Suprapubic skin (tissue), 4 donors: ENCODE data around the gene TANGO2. TPM values are rescaled to one million over a fixed set of nuclear protein-coding genes. Genes with fewer than 3 reads are reported as not detected.

Experiments
- DNase-seq, 2 donors: peaks; one replicate each; pipeline ENCODE4 v3.0.0-alpha.2; 2019; ENCODE audit warnings: low spot score in 2 of 2
- H3K27ac ChIP-seq: fragments of 200-600 bp; sonication (generic); one replicate; pipeline ENCODE4 v1.5.1; 2019
- H3K27me3 ChIP-seq: fragments of 200-600 bp; sonication (generic); one replicate; pipeline ENCODE4 v1.5.1; 2019
- H3K36me3 ChIP-seq: fragments of 200-600 bp; sonication (generic); one replicate; pipeline ENCODE4 v1.5.1; 2019
- H3K4me1 ChIP-seq: fragments of 200-600 bp; sonication (generic); one replicate; pipeline ENCODE4 v1.5.1; 2019
- H3K4me3 ChIP-seq: fragments of 200-600 bp; sonication (generic); one replicate; pipeline ENCODE4 v1.5.1; 2019; ENCODE audit warnings: mild to moderate bottlenecking
- H3K9me3 ChIP-seq: fragments of 200-600 bp; sonication (generic); one replicate; pipeline ENCODE4 v1.5.1; 2019
- EP300 ChIP-seq: sonication (generic); formaldehyde crosslinking; IDR thresholded peaks from one replicate; pipeline ENCODE4 v1.6.1; 2017; ENCODE audit warnings: antibody characterized with exemption
- POLR2A ChIP-seq, 2 donors: fragments of 450-650 bp; IDR thresholded peaks; one replicate each; pipeline ENCODE4 v1.6.1; 2017; ENCODE audit warnings: antibody characterized with exemption in 2 of 2, mild to moderate bottlenecking in 2 of 2, moderate library complexity in 2 of 2
- POLR2AphosphoS5 ChIP-seq, 3 donors: sonication (generic); formaldehyde crosslinking; IDR thresholded peaks; one replicate each; pipeline ENCODE4 v1.6.1; 2017; ENCODE audit warnings: antibody characterized with exemption in 3 of 3
- WGBS: methylation state at CpG from one replicate; pipeline ENCODE4 v1.1.5; 2018; 5-methylcytosine and 5-hydroxymethylcytosine counted together
- total RNA-seq, 4 donors: library from RNA; depleted of rRNA; stranded (reverse); fragments of >200 nt; gene quantifications; one replicate each; pipeline ENCODE4 v1.1.0, GENCODE V29; 2016
- TF ChIP-seq, protein P1 (sequence below), 2 donors: fragments of 200-600 bp in 1 of 2; fragments of 450-650 bp in 1 of 2; sonication (generic) in 1 of 2; IDR thresholded peaks; one replicate each; pipeline ENCODE4 v1.5.1; 2016 to 2019; ENCODE audit warnings: antibody characterized with exemption in 2 of 2, mild to moderate bottlenecking in 1 of 2, moderate library complexity in 1 of 2

The TANGO2 gene
- total RNA-seq, 4 donors from 2014 or later, result 23.1 to 31.9 (median 26.8) TPM

DNA sequence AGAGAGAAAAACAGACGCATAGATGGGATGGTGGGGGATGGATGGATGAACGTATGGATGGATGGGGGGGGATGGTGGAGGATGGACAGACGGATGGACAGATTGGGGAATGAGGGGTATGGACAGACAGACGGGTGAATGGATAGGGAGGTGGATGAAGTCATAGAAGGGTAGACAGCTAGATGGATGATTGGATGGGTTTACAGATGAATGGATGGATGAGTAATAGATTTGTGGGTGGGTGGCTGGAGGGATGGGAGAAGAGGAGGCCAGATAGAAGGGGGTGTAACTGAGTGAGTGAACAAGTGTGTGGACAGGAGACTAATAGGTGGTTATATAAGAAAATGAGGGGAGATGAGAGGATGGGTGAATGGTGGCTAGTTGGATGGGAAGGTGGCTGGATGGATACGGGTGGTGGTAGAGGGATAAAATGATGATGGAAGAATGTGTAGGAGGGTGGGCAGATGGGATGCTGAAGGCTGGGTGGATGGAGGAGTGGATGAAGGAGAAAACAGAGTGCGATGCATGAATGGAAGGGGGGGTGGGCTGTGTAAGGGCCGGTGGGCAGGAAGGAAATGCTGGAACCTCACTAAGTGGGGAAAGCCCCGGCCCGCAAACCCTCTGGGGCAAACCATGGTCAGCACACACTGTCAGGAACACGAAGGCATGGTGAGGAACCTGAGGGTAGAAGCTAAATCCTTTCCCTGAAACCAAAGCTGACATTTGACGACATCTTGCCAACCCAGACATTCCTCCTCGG lies 25.9 kb upstream of the TANGO2 start:
- Histone ChIP-seq H3K27me3 (no peaks in the 10 kb centered on the region), H3K4me3 (no peak overlapping the region), H3K9me3 (no peaks in the 10 kb centered on the region), H3K27ac (no peak overlapping the region), H3K4me1 (peaks cover 22% of the 10 kb centered on the region), H3K36me3 (no peaks in the 10 kb centered on the region)
- 84% methylated on average over 12 of the region's 12 CpGs for WGBS
- TF ChIP-seq POLR2A (IDR thresholded peaks at IDR 0.05) (no peak), EP300 (no peak), POLR2AphosphoS5 (IDR thresholded peaks at IDR 0.05) (no peak)
- TF ChIP-seq, protein P1, sequence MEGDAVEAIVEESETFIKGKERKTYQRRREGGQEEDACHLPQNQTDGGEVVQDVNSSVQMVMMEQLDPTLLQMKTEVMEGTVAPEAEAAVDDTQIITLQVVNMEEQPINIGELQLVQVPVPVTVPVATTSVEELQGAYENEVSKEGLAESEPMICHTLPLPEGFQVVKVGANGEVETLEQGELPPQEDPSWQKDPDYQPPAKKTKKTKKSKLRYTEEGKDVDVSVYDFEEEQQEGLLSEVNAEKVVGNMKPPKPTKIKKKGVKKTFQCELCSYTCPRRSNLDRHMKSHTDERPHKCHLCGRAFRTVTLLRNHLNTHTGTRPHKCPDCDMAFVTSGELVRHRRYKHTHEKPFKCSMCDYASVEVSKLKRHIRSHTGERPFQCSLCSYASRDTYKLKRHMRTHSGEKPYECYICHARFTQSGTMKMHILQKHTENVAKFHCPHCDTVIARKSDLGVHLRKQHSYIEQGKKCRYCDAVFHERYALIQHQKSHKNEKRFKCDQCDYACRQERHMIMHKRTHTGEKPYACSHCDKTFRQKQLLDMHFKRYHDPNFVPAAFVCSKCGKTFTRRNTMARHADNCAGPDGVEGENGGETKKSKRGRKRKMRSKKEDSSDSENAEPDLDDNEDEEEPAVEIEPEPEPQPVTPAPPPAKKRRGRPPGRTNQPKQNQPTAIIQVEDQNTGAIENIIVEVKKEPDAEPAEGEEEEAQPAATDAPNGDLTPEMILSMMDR (IDR thresholded peaks at IDR 0.05), result no peak
- no peak for DNase-seq

DNA sequence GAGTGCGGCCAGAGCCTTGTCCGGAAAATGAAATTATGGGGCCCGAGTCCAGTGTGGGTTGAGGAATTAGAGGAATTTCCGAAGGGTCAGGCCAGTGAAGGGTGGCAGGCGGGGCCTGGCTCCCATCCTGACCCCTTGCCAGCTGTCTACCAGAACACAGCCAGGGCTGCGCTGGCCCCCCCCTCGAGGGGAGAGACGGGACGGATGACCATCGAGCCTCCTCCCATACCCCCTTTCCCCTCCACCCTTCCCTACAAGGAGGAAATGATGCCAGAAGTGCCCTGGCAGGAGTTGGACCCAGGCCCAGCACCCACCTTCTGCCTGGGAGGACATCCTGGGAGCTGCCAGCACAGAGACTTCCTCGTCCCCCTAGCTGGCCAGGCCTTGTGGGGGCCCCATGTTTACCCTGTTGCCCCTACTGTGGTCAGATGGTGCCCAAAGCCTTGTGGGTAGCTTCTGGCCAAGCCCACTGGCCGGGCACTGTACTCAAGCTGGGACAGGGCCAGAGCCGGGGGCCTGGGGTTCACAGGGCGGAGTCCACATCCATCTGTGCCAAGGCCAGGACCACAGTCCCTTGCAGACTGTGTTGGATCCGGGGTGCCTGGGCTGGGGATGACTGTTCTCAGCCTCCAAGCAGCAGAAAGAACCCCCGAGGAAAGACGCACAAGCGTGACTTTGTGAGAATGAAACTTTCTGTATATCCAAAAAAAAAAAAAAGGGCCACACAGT lies 25.1 kb upstream of the TANGO2 start:
- 46% methylated on average over 8 of the region's 18 CpGs for WGBS
- H3K4me3 ChIP-seq, result no peak overlapping the region
- H3K9me3 ChIP-seq, result no peaks in the 10 kb centered on the region
- H3K27ac ChIP-seq, result peak overlapping the region; percentile 31
- no peaks in the 10 kb centered on the region for H3K27me3 ChIP-seq
- no peaks in the 10 kb centered on the region for H3K36me3 ChIP-seq
- no peak for DNase-seq
- no peak for TF ChIP-seq POLR2AphosphoS5 (IDR thresholded peaks at IDR 0.05)
- TF ChIP-seq EP300, result no peak
- TF ChIP-seq POLR2A (IDR thresholded peaks at IDR 0.05), result no peak
- TF ChIP-seq, protein P1 (IDR thresholded peaks at IDR 0.05), result no peak
- peaks cover 22% of the 10 kb centered on the region for H3K4me1 ChIP-seq

DNA sequence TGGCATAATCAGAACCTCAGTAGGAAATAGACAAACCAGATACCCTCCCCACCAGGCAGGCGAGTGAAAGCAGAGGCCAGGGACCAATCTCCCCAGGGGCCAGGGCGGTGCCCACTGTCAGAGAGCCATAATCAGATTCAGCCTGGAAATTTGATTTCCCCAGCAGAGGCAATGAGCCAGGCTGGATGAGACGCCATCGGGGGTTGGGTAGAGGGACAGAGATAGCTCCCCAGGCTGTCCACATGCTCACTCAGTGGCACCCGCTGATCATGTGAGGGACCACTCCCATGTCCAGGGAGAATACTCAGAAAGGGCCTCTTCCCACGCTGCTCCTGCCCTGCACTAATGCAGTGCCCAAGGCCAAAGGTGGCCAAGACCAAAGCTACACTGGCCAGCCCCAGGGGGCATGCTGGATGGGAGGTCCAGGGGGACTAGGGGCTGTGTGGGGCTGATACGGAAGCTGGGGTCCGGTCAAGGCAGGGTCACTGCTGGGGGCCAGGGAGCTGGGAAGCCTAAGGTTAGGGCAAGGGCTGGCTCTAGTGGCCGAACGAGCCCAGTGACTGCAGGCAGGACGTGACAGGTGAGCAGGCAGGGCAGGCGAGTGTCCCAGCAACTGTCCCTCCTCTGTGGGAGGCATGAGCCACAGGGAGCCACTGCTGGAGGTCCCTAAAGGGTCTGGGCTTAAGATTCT lies 24.1 kb upstream of the TANGO2 start:
- Histone ChIP-seq H3K4me1 (peaks cover 22% of the 10 kb centered on the region), H3K27ac (no peak overlapping the region), H3K4me3 (no peak overlapping the region), H3K36me3 (no peaks in the 10 kb centered on the region), H3K9me3 (no peaks in the 10 kb centered on the region), H3K27me3 (no peaks in the 10 kb centered on the region)
- 73% methylated on average over 6 of the region's 12 CpGs for WGBS
- DNase-seq, result peak in 1 of 2 donors; percentile 70
- TF ChIP-seq POLR2AphosphoS5 (IDR thresholded peaks at IDR 0.05), result no peak
- no peak for TF ChIP-seq POLR2A (IDR thresholded peaks at IDR 0.05)
- TF ChIP-seq, protein P1 (IDR thresholded peaks at IDR 0.05), result no peak
- no peak for TF ChIP-seq EP300

DNA sequence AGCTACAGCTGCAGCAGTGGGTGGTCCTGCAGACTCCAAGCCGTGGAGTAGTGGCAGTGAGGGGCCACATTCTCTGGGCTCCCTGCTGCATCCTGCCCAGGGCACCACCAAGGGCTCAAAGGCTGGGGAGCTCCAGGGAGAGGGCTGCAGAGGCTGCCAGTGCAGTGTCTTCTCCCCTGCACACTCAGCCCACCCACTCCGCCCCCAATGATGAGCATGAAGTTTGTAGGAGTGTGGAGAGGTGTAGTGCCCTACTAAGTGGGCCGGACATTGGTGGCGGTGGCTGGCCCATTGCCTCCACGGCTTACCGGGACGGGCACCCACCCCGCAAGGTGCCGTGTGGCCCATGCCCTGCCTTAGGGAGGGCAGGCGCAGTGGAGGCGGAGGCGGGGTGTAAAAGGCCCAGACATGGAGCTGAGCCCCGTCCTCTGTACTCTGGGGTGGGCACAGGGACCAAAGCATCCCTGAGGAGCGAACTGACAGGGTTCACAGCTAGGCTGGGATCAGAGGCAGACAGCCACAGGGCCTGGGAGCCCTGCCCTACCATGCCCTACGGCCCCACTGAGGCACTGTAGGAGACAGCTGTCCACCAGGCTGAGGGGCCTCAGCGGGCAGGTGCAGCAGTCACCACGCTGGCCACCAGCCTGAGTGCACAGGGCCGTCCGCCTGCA lies 23.2 kb upstream of the TANGO2 start:
- Histone ChIP-seq H3K27ac (no peak overlapping the region), H3K9me3 (no peaks in the 10 kb centered on the region), H3K4me1 (peaks cover 22% of the 10 kb centered on the region), H3K27me3 (no peaks in the 10 kb centered on the region), H3K36me3 (no peaks in the 10 kb centered on the region), H3K4me3 (no peak overlapping the region)
- 89% methylated on average over 5 of the region's 19 CpGs for WGBS
- TF ChIP-seq POLR2AphosphoS5 (IDR thresholded peaks at IDR 0.05) (no peak), POLR2A (IDR thresholded peaks at IDR 0.05) (no peak), EP300 (no peak)
- TF ChIP-seq, protein P1 (IDR thresholded peaks at IDR 0.05), result no peak
- peak in 1 of 2 donors; percentile 45 for DNase-seq
